SU-DHL-6 (cell line): ENCODE measurements around the gene SLC8A3.

Experiments used
- EZH2phosphoT487 ChIP-seq: fragments of 200-600 bp; sonication (generic), shearing (Covaris generic); conservative IDR thresholded peaks from 2 replicates; pipeline ENCODE4 v1.6.1; 2018; ENCODE audit warnings: mild to moderate bottlenecking, antibody characterized with exemption, low read length, moderate library complexity, mixed read lengths
- TF ChIP-seq, protein P1 (sequence below): fragments of 200-600 bp; sonication (generic); IDR thresholded peaks from one replicate; pipeline ENCODE4 v1.5.1; 2017; ENCODE audit warnings: antibody characterized with exemption, mild to moderate bottlenecking, low read length, moderate library complexity; ENCODE audit not compliant: insufficient read depth, poor library complexity, severe bottlenecking

DNA sequence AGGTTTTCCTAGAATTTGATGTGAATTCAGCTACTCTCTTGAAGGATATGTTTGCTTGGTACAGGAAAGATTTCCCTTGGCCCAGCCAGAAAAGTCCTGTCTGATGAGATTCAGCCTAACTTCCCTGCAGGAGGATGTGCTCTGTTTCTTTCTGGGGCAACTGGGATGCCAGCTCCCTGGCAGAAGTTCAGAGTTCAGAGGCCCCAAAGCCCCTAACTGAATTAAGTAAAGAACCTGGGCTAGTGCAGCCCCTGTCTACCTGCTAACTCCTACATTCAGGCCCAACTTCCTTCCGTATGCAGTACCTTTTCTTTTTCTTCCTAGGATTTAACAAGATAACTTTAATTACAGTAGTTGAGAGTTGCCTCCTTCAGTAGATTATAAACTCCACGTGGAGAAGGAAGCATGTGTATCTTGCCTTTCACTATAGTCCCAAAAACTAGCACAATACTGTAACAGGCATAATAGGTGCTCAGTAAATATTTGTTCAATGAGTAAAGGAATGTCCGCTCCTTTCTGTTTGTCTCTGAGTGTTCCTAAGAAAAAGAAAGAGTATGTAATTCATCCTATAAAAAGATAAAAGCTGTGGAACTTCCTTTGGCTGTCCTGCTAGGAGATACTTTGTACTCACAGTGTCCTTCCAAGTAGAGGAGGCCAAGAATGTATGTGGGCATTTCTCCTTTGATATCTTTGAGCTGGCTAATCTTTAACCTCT lies 141.0 kb downstream of the SLC8A3 start:
- TF ChIP-seq EZH2phosphoT487, result no peak
- TF ChIP-seq, protein P1, sequence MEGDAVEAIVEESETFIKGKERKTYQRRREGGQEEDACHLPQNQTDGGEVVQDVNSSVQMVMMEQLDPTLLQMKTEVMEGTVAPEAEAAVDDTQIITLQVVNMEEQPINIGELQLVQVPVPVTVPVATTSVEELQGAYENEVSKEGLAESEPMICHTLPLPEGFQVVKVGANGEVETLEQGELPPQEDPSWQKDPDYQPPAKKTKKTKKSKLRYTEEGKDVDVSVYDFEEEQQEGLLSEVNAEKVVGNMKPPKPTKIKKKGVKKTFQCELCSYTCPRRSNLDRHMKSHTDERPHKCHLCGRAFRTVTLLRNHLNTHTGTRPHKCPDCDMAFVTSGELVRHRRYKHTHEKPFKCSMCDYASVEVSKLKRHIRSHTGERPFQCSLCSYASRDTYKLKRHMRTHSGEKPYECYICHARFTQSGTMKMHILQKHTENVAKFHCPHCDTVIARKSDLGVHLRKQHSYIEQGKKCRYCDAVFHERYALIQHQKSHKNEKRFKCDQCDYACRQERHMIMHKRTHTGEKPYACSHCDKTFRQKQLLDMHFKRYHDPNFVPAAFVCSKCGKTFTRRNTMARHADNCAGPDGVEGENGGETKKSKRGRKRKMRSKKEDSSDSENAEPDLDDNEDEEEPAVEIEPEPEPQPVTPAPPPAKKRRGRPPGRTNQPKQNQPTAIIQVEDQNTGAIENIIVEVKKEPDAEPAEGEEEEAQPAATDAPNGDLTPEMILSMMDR, result no peak
